Skeletal muscle tissue (tissue), 4 donors: ENCODE results near the gene CIAO3. TPM values are rescaled to one million over a fixed set of nuclear protein-coding genes. Genes with fewer than 3 reads are reported as not detected.
"Not testable (repeated sequence)": the region's sequence is repeated elsewhere in the genome, so short reads cannot be mapped to it uniquely, and the experiment has no call there.

Source experiments
- H3K27ac ChIP-seq: one replicate; pipeline ENCODE4 v1.7.0; 2013; ENCODE audit warnings: mild to moderate bottlenecking, low read depth, low read length, inconsistent platforms
- H3K27me3 ChIP-seq, 3 donors: one replicate each; pipeline ENCODE4 v1.7.0; 2013; ENCODE audit warnings: low read length in 3 of 3; ENCODE audit not compliant: control insufficient read depth in 3 of 3, insufficient read depth in 3 of 3
- H3K36me3 ChIP-seq, 3 donors: one replicate each; pipeline ENCODE4 v1.7.0; 2013; ENCODE audit warnings: low read length in 3 of 3; ENCODE audit not compliant: control insufficient read depth in 3 of 3, insufficient read depth in 3 of 3
- H3K4me1 ChIP-seq, 3 donors: one replicate each; pipeline ENCODE4 v1.7.0; 2013; ENCODE audit warnings: low read length in 3 of 3, mild to moderate bottlenecking in 3 of 3; ENCODE audit not compliant: control insufficient read depth in 3 of 3, insufficient read depth in 3 of 3
- H3K4me3 ChIP-seq, 3 donors: one replicate each; pipeline ENCODE4 v1.7.0; 2013; ENCODE audit warnings: low read length in 3 of 3
- H3K9ac ChIP-seq, 3 donors: one replicate each; pipeline ENCODE4 v1.7.0; 2013; ENCODE audit warnings: low read length in 3 of 3, mild to moderate bottlenecking in 3 of 3, moderate library complexity in 2 of 3, low read depth in 1 of 3
- H3K9me3 ChIP-seq, 3 donors: one replicate each; pipeline ENCODE4 v1.7.0; 2013; ENCODE audit warnings: low read length in 3 of 3; ENCODE audit not compliant: control insufficient read depth in 3 of 3
- total RNA-seq: library from RNA; depleted of rRNA; stranded (reverse); fragments of >200 nt; gene quantifications from one replicate; pipeline ENCODE4 v1.2.3, GENCODE V29; 2014
- donor health status: Osteomylitis.

Gene CIAO3
- total RNA-seq, 1 donor from 2014 or later: 43.3 TPM

- Histone ChIP-seq H3K27ac (no peak within 1 kb of the TSS), H3K9me3 (no peaks in the 10 kb centered on the region), H3K4me3 (no peak within 1 kb of the TSS)
Observed at GRCh38 chr16:760545-761343, 19.9 kb upstream of the CIAO3 start, which contains the start of gene MSLN. MSLN (plus strand) TSS chr16:760734; CDS start chr16:762681, 1,947 bp downstream.

GRCh38 chr16:760065-760464 is 19.3 kb upstream of the CIAO3 start:
- H3K4me1 ChIP-seq: no peaks in the 10 kb centered on the region
- no peak overlapping the region for H3K9ac ChIP-seq
- no peak overlapping the region for H3K27ac ChIP-seq
- no peaks in the 10 kb centered on the region for H3K9me3 ChIP-seq
- peaks cover 4 to 30% (median 22%) of the 10 kb centered on the region in 3 donors for H3K27me3 ChIP-seq
- H3K36me3 ChIP-seq: no peaks in the 10 kb centered on the region
- H3K4me3 ChIP-seq: no peak overlapping the region

More at GRCh38 chr16:760545-761343, 19.9 kb upstream of the CIAO3 start, which contains the start of gene MSLN:
- H3K36me3 ChIP-seq: no peaks in the 10 kb centered on the region
- no peaks in the 10 kb centered on the region for H3K4me1 ChIP-seq
- H3K27me3 ChIP-seq: peaks cover 4 to 32% (median 25%) of the 10 kb centered on the region in 3 donors
- no peak within 1 kb of the TSS for H3K9ac ChIP-seq

GRCh38 chr16:759110-759910 is 18.5 kb upstream of the CIAO3 start:
- H3K9me3 ChIP-seq: no peaks in the 10 kb centered on the region
- H3K27ac ChIP-seq: no peak overlapping the region
- H3K9ac ChIP-seq: no peak overlapping the region
- no peaks in the 10 kb centered on the region for H3K4me1 ChIP-seq
- H3K27me3 ChIP-seq: peaks cover 4 to 29% (median 22%) of the 10 kb centered on the region in 3 donors
- no peaks in the 10 kb centered on the region for H3K36me3 ChIP-seq
- no peak overlapping the region for H3K4me3 ChIP-seq

- no peak overlapping the region for H3K27ac ChIP-seq
- no peak overlapping the region for H3K9ac ChIP-seq
- H3K4me3 ChIP-seq: no peak overlapping the region
- H3K36me3 ChIP-seq: no peaks in the 10 kb centered on the region
- H3K4me1 ChIP-seq: peaks cover 0 to 4% (median 0%) of the 10 kb centered on the region in 3 donors
- no peaks in the 10 kb centered on the region for H3K9me3 ChIP-seq
- H3K27me3 ChIP-seq: peaks cover 23 to 29% (median 25%) of the 10 kb centered on the region in 3 donors
Observed at GRCh38 chr16:756428-756827, 15.6 kb upstream of the CIAO3 start.

- Histone ChIP-seq H3K27ac (no peak overlapping the region), H3K9me3 (no peaks in the 10 kb centered on the region), H3K4me1 (peaks cover 0 to 4% (median 0%) of the 10 kb centered on the region in 3 donors), H3K27me3 (peaks cover 20 to 33% (median 29%) of the 10 kb centered on the region in 3 donors), H3K36me3 (no peaks in the 10 kb centered on the region), H3K9ac (no peak overlapping the region), H3K4me3 (no peak overlapping the region)
Observed at GRCh38 chr16:754656-755055, 13.9 kb upstream of the CIAO3 start.

- H3K4me3 ChIP-seq, H3K27ac ChIP-seq, H3K36me3 ChIP-seq, H3K9me3 ChIP-seq, H3K4me1 ChIP-seq, H3K9ac ChIP-seq: not testable (repeated sequence)
- H3K27me3 ChIP-seq: peaks cover 20 to 33% (median 29%) of the 10 kb centered on the region in 3 donors
Observed at GRCh38 chr16:754121-754607, 13.4 kb upstream of the CIAO3 start.

GRCh38 chr16:752007-752312 is 11.2 kb upstream of the CIAO3 start:
- Histone ChIP-seq H3K9ac (no peak overlapping the region), H3K9me3 (no peaks in the 10 kb centered on the region), H3K36me3 (no peaks in the 10 kb centered on the region), H3K4me3 (no peak overlapping the region), H3K27ac (no peak overlapping the region), H3K4me1 (peaks cover 0 to 4% (median 0%) of the 10 kb centered on the region in 3 donors), H3K27me3 (peaks cover 20 to 33% (median 29%) of the 10 kb centered on the region in 3 donors)

GRCh38 chr16:751152-752006 is 10.6 kb upstream of the CIAO3 start:
- H3K4me1 ChIP-seq: peaks cover 0 to 4% (median 0%) of the 10 kb centered on the region in 3 donors
- no peak overlapping the region for H3K4me3 ChIP-seq
- no peak overlapping the region for H3K9ac ChIP-seq
- H3K9me3 ChIP-seq: no peaks in the 10 kb centered on the region
- peaks cover 20 to 33% (median 28%) of the 10 kb centered on the region in 3 donors for H3K27me3 ChIP-seq
- H3K36me3 ChIP-seq: no peaks in the 10 kb centered on the region
- no peak overlapping the region for H3K27ac ChIP-seq

GRCh38 chr16:750485-750884 is 9.7 kb upstream of the CIAO3 start:
- no peak overlapping the region for H3K4me3 ChIP-seq
- H3K27me3 ChIP-seq: peaks cover 17 to 30% (median 26%) of the 10 kb centered on the region in 3 donors
- no peak overlapping the region for H3K27ac ChIP-seq
- H3K36me3 ChIP-seq: no peaks in the 10 kb centered on the region
- peaks cover 0 to 4% (median 0%) of the 10 kb centered on the region in 3 donors for H3K4me1 ChIP-seq
- H3K9me3 ChIP-seq: no peaks in the 10 kb centered on the region
- H3K9ac ChIP-seq: no peak overlapping the region
